ENCODE data around the gene CXCL16.

DNA sequence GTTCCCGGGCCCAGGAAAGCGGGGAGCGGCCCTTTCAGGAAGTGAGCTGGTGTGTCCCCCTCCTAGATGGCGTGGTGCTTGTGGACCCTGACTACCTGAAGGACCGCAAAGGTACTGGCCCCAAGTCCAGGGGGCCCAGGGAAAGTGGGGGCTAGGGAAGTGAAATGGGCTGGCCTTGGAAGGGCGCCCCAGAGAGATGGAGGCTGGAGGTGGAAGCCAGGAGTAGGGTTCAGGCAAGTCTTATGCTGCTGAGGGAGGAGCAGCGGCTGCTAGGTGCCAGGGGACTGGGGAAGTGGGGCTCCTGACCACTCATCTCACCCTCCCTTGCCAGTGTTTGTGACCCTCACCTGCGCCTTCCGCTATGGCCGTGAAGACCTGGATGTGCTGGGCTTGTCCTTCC is 23.6 kb downstream of the CXCL16 start:
- no peak for TF ChIP-seq EZH2 (IDR thresholded peaks at IDR 0.05; ENCODE audit: insufficient read depth, poor library complexity, severe bottlenecking)
- TF ChIP-seq EZH2phosphoT487 (IDR thresholded peaks at IDR 0.05; ENCODE audit: insufficient read depth, low read depth), result no peak
